HepG2 (cell line): ENCODE results near the gene MRPS18C.

Source experiments
- CBFB ChIP-seq: sonication (generic); formaldehyde crosslinking; IDR thresholded peaks from 2 replicates; pipeline ENCODE4 v1.4.0; 2020; ENCODE audit warnings: missing genetic modification reagents
- CTCF ChIP-seq: sonication (generic); formaldehyde crosslinking; IDR thresholded peaks from 2 replicates; pipeline ENCODE4 v1.5.0; 2020; ENCODE audit warnings: mild to moderate bottlenecking, missing genetic modification reagents, moderate library complexity
- FOXM1 ChIP-seq: sonication (generic); formaldehyde crosslinking; IDR thresholded peaks from 2 replicates; pipeline ENCODE4 v1.5.0; 2020; ENCODE audit warnings: missing genetic modification reagents
- NFAT5 ChIP-seq: sonication (generic); formaldehyde crosslinking; IDR thresholded peaks from 2 replicates; pipeline ENCODE4 v1.4.0; 2020; ENCODE audit warnings: missing genetic modification reagents
- POLR2A ChIP-seq, 2 experiments: IDR thresholded peaks; 2 replicates each; pipeline ENCODE4 v1.6.1; 2011; ENCODE audit warnings: low read depth in 2 of 2, low read length in 2 of 2, mild to moderate bottlenecking in 1 of 2, moderate library complexity in 1 of 2; ENCODE audit not compliant: insufficient read depth in 1 of 2
- POLR2AphosphoS5 ChIP-seq: IDR thresholded peaks from 2 replicates; pipeline ENCODE4 v1.6.1; 2012; ENCODE audit warnings: low read depth, low read length
- PRDM4 ChIP-seq: sonication (generic); formaldehyde crosslinking; IDR thresholded peaks from 2 replicates; pipeline ENCODE4 v1.9.0; 2021; ENCODE audit warnings: missing genetic modification reagents, borderline replicate concordance
- PRPF4 ChIP-seq: fragments of 200-400 bp; formaldehyde crosslinking; IDR thresholded peaks from 2 replicates; pipeline ENCODE4 v1.6.1; 2016; ENCODE audit warnings: low read length, low read depth; ENCODE audit not compliant: poor library complexity, severe bottlenecking
- REST ChIP-seq, 2 experiments: IDR thresholded peaks; 2 replicates each; pipeline ENCODE4 v1.6.1; 2011 to 2012; ENCODE audit warnings: low read length in 2 of 2, borderline replicate concordance in 1 of 2, low read depth in 1 of 2, mild to moderate bottlenecking in 1 of 2, moderate library complexity in 1 of 2
- SIN3A ChIP-seq: IDR thresholded peaks from 2 replicates; pipeline ENCODE4 v1.6.1; 2011; ENCODE audit warnings: low read depth, mild to moderate bottlenecking, control low read depth, low read length, borderline replicate concordance
- TAF1 ChIP-seq: sonication (generic); formaldehyde crosslinking; IDR thresholded peaks from 2 replicates; pipeline ENCODE4 v1.4.0; 2020; ENCODE audit warnings: missing genetic modification reagents
- ZBTB1 ChIP-seq: sonication (generic); formaldehyde crosslinking; IDR thresholded peaks from 2 replicates; pipeline ENCODE4 v1.4.0; 2020; ENCODE audit warnings: missing genetic modification reagents, borderline replicate concordance
- ZNF460 ChIP-seq: sonication (generic); formaldehyde crosslinking; IDR thresholded peaks from 2 replicates; pipeline ENCODE4 v1.5.1; 2020; ENCODE audit warnings: missing genetic modification reagents, mild to moderate bottlenecking, borderline replicate concordance
- ZNF513 ChIP-seq: sonication (generic); formaldehyde crosslinking; conservative IDR thresholded peaks from 2 replicates; pipeline ENCODE4 v1.5.0; 2020; ENCODE audit warnings: missing genetic modification reagents

- TF ChIP-seq ZNF513, result no peak
- TF ChIP-seq SIN3A, result no peak
- TF ChIP-seq FOXM1, result no peak
- no peak for TF ChIP-seq PRPF4
- TF ChIP-seq ZBTB1 (CRISPR knock-in tag), result no peak
- no peak for TF ChIP-seq POLR2A (IDR thresholded peaks at IDR 0.05; ENCODE audit: insufficient read depth in 1 of 2, low read depth in 2 of 2, low read length in 2 of 2)
- no peak for TF ChIP-seq CTCF
- no peak for TF ChIP-seq ZNF460 (CRISPR knock-in tag)
- no peak for TF ChIP-seq POLR2AphosphoS5
- TF ChIP-seq NFAT5 (CRISPR knock-in tag), result no peak
- TF ChIP-seq REST (IDR thresholded peaks at IDR 0.05; ENCODE audit: borderline replicate concordance in 1 of 2, low read depth in 1 of 2, low read length in 2 of 2), result no peak
- no peak for TF ChIP-seq CBFB (CRISPR knock-in tag)
- no peak for TF ChIP-seq PRDM4 (CRISPR knock-in tag)
- TF ChIP-seq TAF1 (CRISPR knock-in tag), result no peak
These were observed 15.0 kb upstream of the MRPS18C start for GRCh38 chr4:83440899-83441298.
